K562 (cell line): ENCODE measurements around the gene C1orf167. TPM values are rescaled to one million over a fixed set of nuclear protein-coding genes. Genes with fewer than 3 reads are reported as not detected.

ENCODE experiments used
- CREB5 ChIP-seq: fragments of 250-450 bp; sonication (Bioruptor Pico); IDR thresholded peaks from 2 replicates; pipeline ENCODE4 v1.5.0; 2020; ENCODE audit warnings: mild to moderate bottlenecking
- E2F3 ChIP-seq: fragments of 250-450 bp; sonication (Bioruptor Pico); IDR thresholded peaks from 2 replicates; pipeline ENCODE4 v1.4.0; 2020; ENCODE audit warnings: mild to moderate bottlenecking
- MAFK ChIP-seq: IDR thresholded peaks from 2 replicates; pipeline ENCODE4 v1.6.1; 2011; ENCODE audit warnings: low read length, improper control_type of control experiment
- NCOA1 ChIP-seq: fragments of 450-650 bp; IDR thresholded peaks from 2 replicates; pipeline ENCODE4 v1.6.1; 2016; ENCODE audit warnings: low read depth
- NEUROD1 ChIP-seq: fragments of 150-350 bp; IDR thresholded peaks from 2 replicates; pipeline ENCODE4 v1.6.1; 2014; ENCODE audit warnings: borderline replicate concordance, low read length, low read depth; ENCODE audit not compliant: partially characterized antibody
- PKNOX1 ChIP-seq: fragments of 450-650 bp; IDR thresholded peaks from 2 replicates; pipeline ENCODE4 v1.6.1; 2016
- PREB ChIP-seq: sonication (generic); formaldehyde crosslinking; IDR thresholded peaks from 2 replicates; pipeline ENCODE4 v1.8.1; 2023; ENCODE audit warnings: mild to moderate bottlenecking, missing genetic modification reagents
- SMARCA5 ChIP-seq: fragments of 450-650 bp; IDR thresholded peaks from 2 replicates; pipeline ENCODE4 v1.6.1; 2016
- SP2 ChIP-seq: IDR thresholded peaks from 2 replicates; pipeline ENCODE4 v1.6.1; 2011; ENCODE audit warnings: mild to moderate bottlenecking, low read depth, low read length, moderate library complexity; ENCODE audit not compliant: poor library complexity, severe bottlenecking; ENCODE audit errors: extremely low read depth
- TAL1 ChIP-seq: fragments of 450-650 bp; IDR thresholded peaks from 2 replicates; pipeline ENCODE4 v1.6.1; 2016; ENCODE audit warnings: mild to moderate bottlenecking
- TEAD1 ChIP-seq, 2 experiments: fragments of 450-650 bp in 1 of 2; sonication (generic) in 1 of 2; formaldehyde crosslinking; IDR thresholded peaks; 2 replicates each; pipeline versions ENCODE4 v1.4.0 to v1.8.0; 2020 to 2022; ENCODE audit warnings: mild to moderate bottlenecking in 2 of 2, missing genetic modification reagents in 1 of 2
- ZBTB17 ChIP-seq: fragments of 450-650 bp; formaldehyde crosslinking; IDR thresholded peaks from 2 replicates; pipeline ENCODE4 v1.4.0; 2020; ENCODE audit warnings: mild to moderate bottlenecking
- ZC3H4 ChIP-seq: sonication (generic); formaldehyde crosslinking; IDR thresholded peaks from 2 replicates; pipeline ENCODE4 v1.9.0; 2021; ENCODE audit warnings: missing genetic modification reagents, borderline replicate concordance
- ZFP30 ChIP-seq: fragments of 250-450 bp; sonication (Bioruptor Pico); IDR thresholded peaks from 2 replicates; pipeline ENCODE4 v1.8.0; 2022; ENCODE audit warnings: moderate library complexity, mild to moderate bottlenecking, inconsistent platforms, borderline replicate concordance
- ZNF184 ChIP-seq: sonication (generic); formaldehyde crosslinking; IDR thresholded peaks from 2 replicates; pipeline ENCODE4 v1.5.0; 2020; ENCODE audit warnings: missing genetic modification reagents
- ZNF224 ChIP-seq: sonication (generic); formaldehyde crosslinking; IDR thresholded peaks from 2 replicates; pipeline ENCODE4 v1.8.0; 2022; ENCODE audit warnings: mild to moderate bottlenecking, missing genetic modification reagents
- ZNF24 ChIP-seq: fragments of 450-650 bp; IDR thresholded peaks from 2 replicates; pipeline ENCODE4 v1.6.1; 2016
- ZNF444 ChIP-seq: fragments of 250-450 bp; sonication (Bioruptor Pico); IDR thresholded peaks from 2 replicates; pipeline ENCODE4 v1.4.0; 2020; ENCODE audit warnings: mild to moderate bottlenecking, moderate library complexity
- polyA plus RNA-seq, 8 experiments: library from polyadenylated mRNA; depleted of rRNA in 4 of 8; stranded (reverse) in 5 of 8; unstranded in 3 of 8; fragments of >200 nt; fragmentation: Nextera tagmentation in 2 of 8; fragmentation: Illumina TruSeq in 1 of 8; extraction: Ambion mirVana in 2 of 8; extraction: Trizol in 1 of 8; gene quantifications; 2 replicates each; pipeline versions ENCODE4 v1.2.1 to v1.2.3, GENCODE V29; 2011 to 2014; ENCODE audit warnings: inconsistent platforms in 1 of 8, missing spikeins in 1 of 8
- total RNA-seq, 7 experiments: library from RNA; depleted of rRNA in 6 of 7; stranded (reverse); fragments of >200 nt in 6 of 7; fragmentation: Illumina TruSeq in 2 of 7; extraction: Trizol in 2 of 7; gene quantifications; 2 replicates each; pipeline versions ENCODE4 v1.2.1 to v1.2.3, GENCODE V29; 2011 to 2021; ENCODE audit warnings: low replicate concordance in 1 of 7
- TF ChIP-seq, protein P1 (sequence below): fragments of 450-650 bp; IDR thresholded peaks from 2 replicates; pipeline ENCODE4 v1.6.1; 2016; ENCODE audit warnings: missing biosample characterization, missing genetic modification characterization
- TF ChIP-seq, protein P2 (sequence below): fragments of 450-650 bp; IDR thresholded peaks from 2 replicates; pipeline ENCODE4 v1.6.1; 2016; ENCODE audit warnings: borderline replicate concordance
- TF ChIP-seq, protein P3 (sequence below): fragments of 450-650 bp; IDR thresholded peaks from 2 replicates; pipeline ENCODE4 v1.6.1; 2016; ENCODE audit warnings: low read depth, mild to moderate bottlenecking, moderate library complexity

The C1orf167 gene
- total and polyA plus RNA-seq, 9 of the 15 experiments (the other 6 are each of a cell fraction or from before 2014, with no cell fraction given) = 0.22 to 0.86 (median 0.31) TPM; not detected in 2

GRCh38 chr1:11735854-11736745 lies 25.9 kb upstream of the C1orf167 start, which contains the start of gene AGTRAP (continued):
- TF ChIP-seq NEUROD1 = peak; percentile 20
- TF ChIP-seq E2F3 (CRISPR knock-in tag) = peak; percentile 80; the same call in 1 of the 2 replicates
- no peak for TF ChIP-seq SP2
- TF ChIP-seq CREB5 (CRISPR knock-in tag) = peak; percentile 44; the same call in 1 of the 2 replicates
- no peak for TF ChIP-seq NCOA1
- no peak for TF ChIP-seq TAL1
- TF ChIP-seq, protein P1, sequence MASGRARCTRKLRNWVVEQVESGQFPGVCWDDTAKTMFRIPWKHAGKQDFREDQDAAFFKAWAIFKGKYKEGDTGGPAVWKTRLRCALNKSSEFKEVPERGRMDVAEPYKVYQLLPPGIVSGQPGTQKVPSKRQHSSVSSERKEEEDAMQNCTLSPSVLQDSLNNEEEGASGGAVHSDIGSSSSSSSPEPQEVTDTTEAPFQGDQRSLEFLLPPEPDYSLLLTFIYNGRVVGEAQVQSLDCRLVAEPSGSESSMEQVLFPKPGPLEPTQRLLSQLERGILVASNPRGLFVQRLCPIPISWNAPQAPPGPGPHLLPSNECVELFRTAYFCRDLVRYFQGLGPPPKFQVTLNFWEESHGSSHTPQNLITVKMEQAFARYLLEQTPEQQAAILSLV = no peak
- no peak for TF ChIP-seq PKNOX1
- peak; percentile 52; the same call in 1 of the 2 replicates for TF ChIP-seq ZBTB17 (CRISPR knock-in tag)
- TF ChIP-seq, protein P2, sequence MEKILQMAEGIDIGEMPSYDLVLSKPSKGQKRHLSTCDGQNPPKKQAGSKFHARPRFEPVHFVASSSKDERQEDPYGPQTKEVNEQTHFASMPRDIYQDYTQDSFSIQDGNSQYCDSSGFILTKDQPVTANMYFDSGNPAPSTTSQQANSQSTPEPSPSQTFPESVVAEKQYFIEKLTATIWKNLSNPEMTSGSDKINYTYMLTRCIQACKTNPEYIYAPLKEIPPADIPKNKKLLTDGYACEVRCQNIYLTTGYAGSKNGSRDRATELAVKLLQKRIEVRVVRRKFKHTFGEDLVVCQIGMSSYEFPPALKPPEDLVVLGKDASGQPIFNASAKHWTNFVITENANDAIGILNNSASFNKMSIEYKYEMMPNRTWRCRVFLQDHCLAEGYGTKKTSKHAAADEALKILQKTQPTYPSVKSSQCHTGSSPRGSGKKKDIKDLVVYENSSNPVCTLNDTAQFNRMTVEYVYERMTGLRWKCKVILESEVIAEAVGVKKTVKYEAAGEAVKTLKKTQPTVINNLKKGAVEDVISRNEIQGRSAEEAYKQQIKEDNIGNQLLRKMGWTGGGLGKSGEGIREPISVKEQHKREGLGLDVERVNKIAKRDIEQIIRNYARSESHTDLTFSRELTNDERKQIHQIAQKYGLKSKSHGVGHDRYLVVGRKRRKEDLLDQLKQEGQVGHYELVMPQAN = peak; percentile 94
- TF ChIP-seq TEAD1 (CRISPR knock-in tag; IDR thresholded peaks at IDR 0.05) = peak; percentile 27 to 71; a peak in 2 of 4 replicates
- no peak for TF ChIP-seq ZNF184 (CRISPR knock-in tag)
- TF ChIP-seq ZFP30 (CRISPR knock-in tag) = no peak
- no peak for TF ChIP-seq ZNF24
- no peak for TF ChIP-seq ZC3H4 (CRISPR knock-in tag)
- no peak for TF ChIP-seq PREB
- peak; percentile 64; the same call in 1 of the 2 replicates for TF ChIP-seq ZNF444 (CRISPR knock-in tag)
- TF ChIP-seq MAFK = no peak
- TF ChIP-seq ZNF224 (CRISPR knock-in tag) = no peak
- 0 out of 2 replicates have a peak, but pooled peaks have one; percentile 60 for TF ChIP-seq SMARCA5
- TF ChIP-seq, protein P3, sequence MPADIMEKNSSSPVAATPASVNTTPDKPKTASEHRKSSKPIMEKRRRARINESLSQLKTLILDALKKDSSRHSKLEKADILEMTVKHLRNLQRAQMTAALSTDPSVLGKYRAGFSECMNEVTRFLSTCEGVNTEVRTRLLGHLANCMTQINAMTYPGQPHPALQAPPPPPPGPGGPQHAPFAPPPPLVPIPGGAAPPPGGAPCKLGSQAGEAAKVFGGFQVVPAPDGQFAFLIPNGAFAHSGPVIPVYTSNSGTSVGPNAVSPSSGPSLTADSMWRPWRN = no peak
